ENCODE results near the gene PBX4.

GRCh38 chr19:19610376-19611202 lies 7.9 kb downstream of the PBX4 start:
- TF ChIP-seq SPI1 (IDR thresholded peaks at IDR 0.05; ENCODE audit: borderline replicate concordance, insufficient read depth, low read depth, low read length) (no peak), MYC (IDR thresholded peaks at IDR 0.05; ENCODE audit: insufficient read depth, insufficient read length, insufficient replicate concordance, low read length, severe bottlenecking) (no peak), POLR2AphosphoS5 (IDR thresholded peaks at IDR 0.05; ENCODE audit: low read length) (no peak), CTCF (IDR thresholded peaks at IDR 0.05 in 2 of 3, conservative IDR thresholded peaks at IDR 0.05 in 1 of 3; ENCODE audit: control insufficient read depth in 2 of 3, extremely low read depth in 1 of 3, insufficient read depth in 1 of 3, low read depth in 3 of 3, low read length in 3 of 3) (no peak), POLR2A (IDR thresholded peaks at IDR 0.05; ENCODE audit: low read depth, low read length) (no peak), EGR1 (IDR thresholded peaks at IDR 0.05; ENCODE audit: borderline replicate concordance in 1 of 2, low read depth in 2 of 2, low read length in 2 of 2) (no peak), NFIC (IDR thresholded peaks at IDR 0.05; ENCODE audit: low read depth, low read length) (no peak), NFYB (IDR thresholded peaks at IDR 0.05; ENCODE audit: insufficient read depth, low read depth, low read length) (no peak), NRF1 (conservative IDR thresholded peaks at IDR 0.05; ENCODE audit: low read depth, low read length) (no peak), RBBP5 (conservative IDR thresholded peaks at IDR 0.05) (no peak), CHD2 (IDR thresholded peaks at IDR 0.05; ENCODE audit: borderline replicate concordance, low read depth, low read length) (no peak), RCOR1 (conservative IDR thresholded peaks at IDR 0.05; ENCODE audit: low read depth, low read length) (no peak), USF2 (IDR thresholded peaks at IDR 0.05; ENCODE audit: borderline replicate concordance, low read depth, low read length) (no peak), YY1 (IDR thresholded peaks at IDR 0.05; ENCODE audit: low read depth, low read length) (no peak)
